GM18517 (cell line): ENCODE measurements around the gene MSX2.

Source experiments
- ATAC-seq: cut with Tn5 transposase; IDR thresholded peaks from one replicate; pipeline ENCODE4 v1.9.1; 2021; ENCODE audit warnings: mild to moderate bottlenecking, moderate library complexity; ENCODE audit not compliant: unreplicated experiment

MSX2 gene

GRCh38 chr5:174724484-174725260 lies at the start of gene MSX2:
TSS of gene MSX2 (plus strand) at chr5:174724582. CDS start at chr5:174724660, 78 bp downstream.
- no peak for ATAC-seq

GRCh38 chr5:174675110-174675509 lies 49.3 kb upstream of the MSX2 start:
- no peak for ATAC-seq

GRCh38 chr5:174675916-174676315 lies 48.5 kb upstream of the MSX2 start:
- no peak for ATAC-seq

- no peak for ATAC-seq
These were observed 46.3 kb upstream of the MSX2 start for GRCh38 chr5:174678107-174678506.

GRCh38 chr5:174680901-174681565 lies 43.3 kb upstream of the MSX2 start:
- no peak for ATAC-seq

- no peak for ATAC-seq
These were observed 36.9 kb upstream of the MSX2 start for GRCh38 chr5:174687503-174687902.

- ATAC-seq, result no peak
These were observed 35.7 kb upstream of the MSX2 start for GRCh38 chr5:174688441-174689354.

- ATAC-seq, result no peak
These were observed 34.1 kb upstream of the MSX2 start for GRCh38 chr5:174690271-174690670.

GRCh38 chr5:174692381-174692780 lies 32.0 kb upstream of the MSX2 start:
- ATAC-seq, result no peak

GRCh38 chr5:174692982-174693422 lies 31.4 kb upstream of the MSX2 start:
- no peak for ATAC-seq

GRCh38 chr5:174693697-174694385 lies 30.5 kb upstream of the MSX2 start:
- no peak for ATAC-seq

- no peak for ATAC-seq
These were observed 29.8 kb upstream of the MSX2 start for GRCh38 chr5:174694611-174695010.

GRCh38 chr5:174698156-174698555 lies 26.2 kb upstream of the MSX2 start:
- ATAC-seq, result no peak

GRCh38 chr5:174699131-174699530 lies 25.3 kb upstream of the MSX2 start:
- no peak for ATAC-seq

- no peak for ATAC-seq
These were observed 17.3 kb upstream of the MSX2 start for GRCh38 chr5:174706997-174707572.

- ATAC-seq, result no peak
These were observed 16.7 kb upstream of the MSX2 start for GRCh38 chr5:174707671-174708070.

- ATAC-seq, result no peak
These were observed 15.7 kb upstream of the MSX2 start for GRCh38 chr5:174708476-174709207.

- no peak for ATAC-seq
These were observed 9.6 kb upstream of the MSX2 start for GRCh38 chr5:174714751-174715150.

GRCh38 chr5:174715804-174716203 lies 8.6 kb upstream of the MSX2 start:
- ATAC-seq, result no peak
